GM21526 (cell line): Measurements from ENCODE around the gene GPR62.

ENCODE experiments used
- ATAC-seq: cut with Tn5 transposase; IDR thresholded peaks from one replicate; pipeline ENCODE4 v1.9.1; 2021; ENCODE audit warnings: moderate library complexity; ENCODE audit not compliant: unreplicated experiment, low FRiP score

The GPR62 gene

DNA sequence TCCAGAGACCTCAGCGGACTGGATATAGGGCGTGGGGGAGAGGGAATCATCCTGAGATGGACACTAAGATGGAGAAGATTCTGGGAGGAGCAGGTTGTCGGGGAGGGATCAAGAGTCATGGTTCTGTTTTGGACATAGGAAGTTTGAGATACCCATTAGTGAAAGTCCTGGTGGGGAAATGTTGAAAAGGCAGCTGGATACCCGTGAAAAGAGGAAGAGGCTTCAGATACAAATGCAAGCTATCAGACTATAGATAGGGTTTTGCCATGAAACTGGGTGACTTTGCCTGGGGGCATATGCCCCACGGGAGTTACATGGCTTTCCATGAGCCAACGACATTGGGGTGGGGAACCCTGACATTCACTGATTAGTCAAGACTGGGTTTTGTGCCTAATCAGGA is 1.1 kb upstream of the GPR62 start:
- no peak for ATAC-seq

DNA sequence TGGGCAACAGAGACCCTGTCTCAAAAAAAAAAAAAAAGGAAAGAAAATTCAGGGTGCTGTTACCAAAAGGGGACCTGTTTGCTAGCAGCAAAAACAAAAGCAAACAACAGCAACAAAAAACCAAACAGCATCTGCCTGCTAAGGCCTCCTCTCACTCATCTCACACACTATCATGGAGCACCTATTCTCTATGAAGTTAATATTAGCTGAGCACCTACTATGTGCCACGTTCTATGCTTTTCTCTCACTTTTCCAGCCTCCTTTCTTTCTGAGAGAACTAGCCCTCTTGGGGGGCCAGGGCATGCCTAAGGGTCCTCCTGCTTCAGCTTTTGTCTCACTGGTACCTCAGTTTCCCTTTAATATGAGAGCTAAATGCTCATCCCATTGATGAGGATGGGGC is 468 bp upstream of the GPR62 start:
- no peak for ATAC-seq

DNA sequence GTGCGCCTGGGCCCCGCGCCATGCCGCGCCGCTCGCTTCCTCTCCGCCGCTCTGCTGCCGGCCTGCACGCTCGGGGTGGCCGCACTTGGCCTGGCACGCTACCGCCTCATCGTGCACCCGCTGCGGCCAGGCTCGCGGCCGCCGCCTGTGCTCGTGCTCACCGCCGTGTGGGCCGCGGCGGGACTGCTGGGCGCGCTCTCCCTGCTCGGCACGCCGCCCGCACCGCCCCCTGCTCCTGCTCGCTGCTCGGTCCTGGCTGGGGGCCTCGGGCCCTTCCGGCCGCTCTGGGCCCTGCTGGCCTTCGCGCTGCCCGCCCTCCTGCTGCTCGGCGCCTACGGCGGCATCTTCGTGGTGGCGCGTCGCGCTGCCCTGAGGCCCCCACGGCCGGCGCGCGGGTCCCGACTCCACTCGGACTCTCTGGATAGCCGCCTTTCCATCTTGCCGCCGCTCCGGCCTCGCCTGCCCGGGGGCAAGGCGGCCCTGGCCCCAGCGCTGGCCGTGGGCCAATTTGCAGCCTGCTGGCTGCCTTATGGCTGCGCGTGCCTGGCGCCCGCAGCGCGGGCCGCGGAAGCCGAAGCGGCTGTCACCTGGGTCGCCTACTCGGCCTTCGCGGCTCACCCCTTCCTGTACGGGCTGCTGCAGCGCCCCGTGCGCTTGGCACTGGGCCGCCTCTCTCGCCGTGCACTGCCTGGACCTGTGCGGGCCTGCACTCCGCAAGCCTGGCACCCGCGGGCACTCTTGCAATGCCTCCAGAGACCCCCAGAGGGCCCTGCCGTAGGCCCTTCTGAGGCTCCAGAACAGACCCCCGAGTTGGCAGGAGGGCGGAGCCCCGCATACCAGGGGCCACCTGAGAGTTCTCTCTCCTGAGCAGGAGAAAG is 951 bp downstream of the GPR62 start:
- no peak for ATAC-seq

DNA sequence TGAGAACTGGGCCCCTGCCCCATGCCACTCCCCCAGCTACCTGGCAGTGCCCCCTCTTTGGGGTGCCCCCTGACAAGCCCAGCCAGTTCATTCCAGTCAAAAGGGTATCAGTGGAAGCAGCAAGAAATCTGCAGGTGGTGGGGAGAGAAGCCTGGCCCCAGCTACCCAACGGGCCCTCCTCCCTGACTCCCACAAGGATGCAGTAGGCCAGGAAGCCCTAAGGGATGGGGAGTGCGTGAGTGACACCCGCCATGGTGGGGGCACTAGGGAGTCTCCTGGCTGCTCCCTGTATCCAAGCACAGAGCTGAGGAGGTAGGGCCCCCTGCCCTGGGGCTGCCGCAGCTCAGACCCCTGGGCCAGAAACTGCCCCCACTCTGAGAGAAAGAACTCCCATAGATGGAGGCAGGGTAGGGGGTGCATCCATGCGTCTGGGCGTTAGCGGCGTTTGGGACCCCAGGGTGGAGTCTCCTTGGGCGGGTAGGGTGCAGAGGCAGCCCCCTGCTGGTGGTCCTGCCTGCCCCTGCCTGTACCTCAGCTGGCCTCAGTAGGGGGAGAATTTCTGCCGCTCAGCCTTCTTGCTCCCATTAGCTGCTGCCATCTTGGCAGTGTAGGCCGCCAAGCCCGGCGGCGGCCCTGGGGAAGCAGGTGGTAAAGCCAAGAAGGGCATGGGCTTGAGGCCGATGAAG is 2.5 kb downstream of the GPR62 start:
- no peak for ATAC-seq

DNA sequence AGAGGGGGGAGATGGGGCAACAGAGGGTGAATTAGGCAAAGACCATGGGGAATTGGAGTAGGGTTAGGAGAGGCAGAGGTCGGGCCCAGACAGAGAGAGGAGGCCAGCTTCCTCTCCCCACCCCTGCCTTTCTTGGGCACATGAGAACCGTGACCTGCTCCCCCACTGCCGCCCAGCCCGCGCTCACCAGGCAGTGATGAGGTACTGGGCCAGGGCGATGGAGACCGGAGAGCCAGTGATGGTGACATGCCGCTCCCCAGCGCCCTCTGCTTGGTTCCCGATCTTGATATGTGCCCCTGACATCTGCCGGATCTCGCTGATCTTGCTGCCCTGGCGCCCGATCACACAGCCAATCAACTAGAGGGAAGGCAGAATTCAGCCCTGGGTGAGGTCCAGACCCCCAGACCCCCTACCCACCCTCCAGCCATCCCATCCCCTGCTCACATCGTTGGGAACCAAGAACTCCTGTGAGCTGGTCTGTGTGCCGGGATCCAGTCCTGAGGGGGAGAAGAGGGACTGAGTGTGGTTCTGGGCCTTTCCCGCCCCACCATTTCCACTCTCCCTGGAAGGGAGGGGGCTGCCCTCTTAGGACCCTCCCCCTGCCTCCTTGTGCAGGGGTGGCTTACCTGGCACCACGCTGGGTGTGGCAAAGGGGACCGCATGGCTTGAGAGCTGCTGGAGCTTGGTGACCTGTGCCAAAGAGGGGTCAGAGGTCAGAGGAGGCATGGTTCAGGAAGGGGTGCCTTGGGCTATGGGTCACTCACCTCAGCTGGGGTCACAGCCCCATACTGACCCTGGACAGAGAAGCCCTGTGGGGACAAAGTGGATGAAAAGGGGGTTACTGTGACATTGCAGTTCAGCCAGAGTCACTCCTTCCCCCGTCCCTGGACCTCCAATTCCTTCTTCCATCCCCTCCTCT is 3.7 kb downstream of the GPR62 start:
- ATAC-seq = no peak

DNA sequence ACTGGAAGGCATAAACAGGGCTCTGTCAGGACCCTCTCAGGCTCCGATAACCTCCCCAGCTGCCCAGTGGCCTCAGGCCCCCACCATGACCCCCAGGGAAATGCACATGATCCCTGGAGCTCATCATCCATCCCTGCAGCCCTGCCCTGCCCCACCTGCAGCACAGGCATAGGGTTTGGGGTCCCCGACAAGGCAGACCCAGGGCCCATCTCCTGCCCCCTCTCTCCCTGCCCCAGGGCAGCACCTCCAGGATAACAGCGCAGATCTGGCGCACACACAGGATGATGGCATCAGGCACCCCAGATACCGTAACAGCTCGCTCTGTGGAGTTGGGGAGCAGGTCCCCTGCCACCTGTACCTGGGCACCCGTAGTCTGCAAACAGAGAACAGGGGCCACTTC is 4.5 kb downstream of the GPR62 start:
- ATAC-seq = no peak

DNA sequence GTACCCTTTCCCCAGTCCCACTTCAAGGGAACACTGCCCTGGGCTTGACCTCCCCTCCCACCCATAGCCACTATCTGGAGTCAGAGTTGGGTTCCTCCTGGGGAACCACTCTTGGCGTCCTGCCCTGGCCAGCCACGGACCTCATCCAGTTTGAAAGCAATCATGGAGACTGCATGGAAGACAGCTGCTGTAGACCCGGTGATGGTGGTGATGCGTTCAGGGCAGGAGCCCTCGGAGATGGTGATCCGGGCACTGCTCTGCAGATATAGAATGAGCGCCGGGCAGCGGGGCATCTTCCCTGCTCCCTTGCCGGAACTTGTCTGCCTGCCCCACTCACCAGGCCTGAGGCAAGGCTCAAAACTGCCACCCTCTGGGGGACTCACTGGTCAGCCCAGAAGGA is 5.2 kb downstream of the GPR62 start:
- ATAC-seq = no peak

DNA sequence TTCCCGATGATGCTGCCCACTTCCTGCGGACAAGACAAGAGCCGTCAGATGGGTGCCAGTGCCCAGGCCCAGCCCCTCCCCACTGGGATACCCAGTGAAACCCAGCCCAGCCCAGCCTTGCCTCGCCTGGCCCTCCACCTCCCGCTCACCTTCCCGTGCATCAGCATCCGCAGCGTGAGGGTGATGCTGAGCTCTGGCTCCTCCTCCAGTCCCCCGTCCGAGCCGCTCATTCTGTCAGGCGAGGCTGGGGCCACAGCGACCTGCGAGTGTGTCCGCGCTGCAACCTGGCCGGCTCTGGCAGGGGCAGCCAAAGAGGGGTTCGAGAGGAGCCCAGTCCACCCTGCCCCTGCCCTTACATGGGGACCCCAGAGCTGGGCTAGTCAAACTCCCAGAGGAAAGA is 5.8 kb downstream of the GPR62 start:
- ATAC-seq = no peak

DNA sequence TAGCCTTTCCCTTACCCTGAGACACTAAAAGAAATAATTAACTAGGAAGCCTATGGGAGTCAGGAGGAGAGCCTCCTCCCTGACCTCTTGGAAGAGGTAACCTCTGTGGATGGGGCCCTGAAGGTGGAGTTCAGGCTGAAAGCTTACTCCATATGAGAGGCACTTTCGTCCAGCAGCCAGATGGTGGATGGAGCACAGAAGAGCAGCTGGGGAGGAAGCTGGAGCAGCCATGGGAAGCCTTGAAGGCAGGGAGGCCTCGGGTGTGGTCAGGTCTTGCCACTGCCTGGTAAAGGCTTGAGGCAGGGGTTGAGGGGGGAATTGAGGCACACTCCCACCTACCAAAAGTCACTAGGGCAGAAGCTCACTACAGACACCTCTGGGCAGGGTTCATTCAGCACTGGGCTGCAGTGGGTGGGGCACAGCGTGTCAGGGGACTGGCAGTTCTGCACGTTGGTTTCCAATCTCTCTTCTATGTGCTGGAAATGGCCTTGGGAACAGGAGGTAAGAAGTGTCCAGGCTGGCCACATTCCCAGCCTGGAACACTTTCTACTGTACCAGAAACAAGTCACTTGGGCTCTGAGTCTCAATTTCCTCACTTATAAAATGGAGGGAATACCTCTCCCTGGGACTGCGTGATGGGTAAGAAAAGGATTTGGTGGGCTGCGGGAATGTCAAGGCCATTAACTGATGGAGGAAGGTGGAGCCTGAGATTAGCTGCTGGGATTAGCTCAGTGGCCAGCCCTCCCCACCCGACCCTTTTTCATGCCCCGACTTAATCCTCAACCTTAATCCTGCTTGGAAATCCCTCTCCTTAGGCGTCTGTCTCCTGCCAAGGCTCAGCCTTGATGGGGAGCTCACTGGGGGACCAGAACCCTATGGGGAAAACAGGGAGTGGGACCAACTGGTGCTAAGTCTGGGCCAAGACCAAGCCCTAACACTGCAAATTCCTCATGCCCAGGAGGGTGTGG is 6.7 kb downstream of the GPR62 start:
- no peak for ATAC-seq

DNA sequence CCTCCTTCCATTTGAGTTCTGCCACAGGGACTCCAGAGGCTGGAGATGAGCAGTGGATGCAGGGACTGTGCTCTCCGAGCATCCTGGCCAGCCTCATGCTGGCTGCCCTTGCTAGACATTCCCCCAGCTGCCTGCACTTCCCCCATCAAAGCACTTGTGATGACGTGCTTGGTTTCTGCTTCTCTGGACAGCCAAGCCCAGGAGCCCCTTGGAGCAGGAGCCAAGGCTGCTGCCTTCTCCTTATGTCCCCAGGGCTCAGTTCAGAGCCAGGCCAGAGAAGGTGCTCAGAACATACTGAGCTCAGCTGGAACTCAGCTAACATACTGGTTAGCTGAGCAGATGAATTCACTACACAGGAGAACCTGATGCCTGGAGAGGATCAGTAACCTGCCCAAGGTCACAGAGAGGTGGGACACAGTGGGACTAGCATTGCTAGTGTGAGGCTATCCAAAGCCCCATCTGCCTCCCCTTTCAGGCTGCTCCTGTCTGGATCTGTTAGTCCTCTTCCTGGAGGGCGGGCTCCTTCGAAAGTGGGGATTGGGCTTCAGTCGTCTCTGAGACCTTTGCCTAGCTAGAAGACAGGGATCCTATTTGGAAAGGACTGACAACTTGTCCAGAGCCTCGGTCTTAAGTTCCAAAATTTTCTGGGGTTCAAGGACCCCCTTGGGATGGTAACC is 7.8 kb downstream of the GPR62 start:
- no peak for ATAC-seq

DNA sequence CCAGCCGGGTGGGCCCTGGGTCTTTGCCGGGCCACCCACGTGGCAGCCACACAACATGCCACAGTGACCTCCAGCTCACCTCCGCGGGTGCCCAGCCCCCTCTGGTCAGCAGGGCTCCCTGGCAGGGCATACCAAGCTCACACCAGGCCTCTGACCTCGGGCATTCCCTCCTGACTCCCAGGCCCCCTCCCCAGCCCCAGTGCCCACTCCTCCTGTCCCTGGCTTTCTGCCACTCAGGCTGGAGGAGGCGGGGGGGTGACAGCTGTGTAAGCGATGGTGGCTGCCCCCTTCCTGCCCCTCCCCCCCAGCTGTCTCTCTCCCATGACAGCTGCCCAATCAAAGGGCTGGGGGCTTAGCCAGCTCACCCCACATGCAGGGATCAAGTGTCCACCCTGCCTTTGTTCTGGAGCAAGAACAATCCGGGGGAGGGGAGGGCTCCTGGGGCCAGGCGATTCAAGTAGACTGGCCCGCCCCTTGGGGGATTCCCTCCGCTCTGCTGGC is 8.8 kb downstream of the GPR62 start:
- ATAC-seq = no peak

DNA sequence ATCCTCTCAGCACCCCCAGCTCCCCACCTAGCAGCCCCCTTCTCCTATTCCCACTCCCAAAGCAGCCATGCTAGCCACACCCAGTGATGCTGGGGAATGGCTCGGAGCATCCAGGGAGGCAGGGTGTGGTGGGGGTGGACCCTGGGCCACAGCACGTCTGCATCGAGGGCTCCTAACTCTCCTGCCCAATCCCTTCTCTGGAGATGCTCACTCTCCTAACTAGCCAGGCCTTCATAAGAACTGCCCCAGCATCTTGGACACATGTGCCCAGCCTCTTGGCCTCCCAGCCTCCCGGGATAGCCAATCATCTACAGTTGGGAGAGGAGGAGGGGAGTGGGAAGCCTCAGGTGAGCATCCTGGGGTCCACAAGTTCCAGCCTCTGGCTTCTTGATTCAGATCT is 9.3 kb downstream of the GPR62 start:
- ATAC-seq = no peak

DNA sequence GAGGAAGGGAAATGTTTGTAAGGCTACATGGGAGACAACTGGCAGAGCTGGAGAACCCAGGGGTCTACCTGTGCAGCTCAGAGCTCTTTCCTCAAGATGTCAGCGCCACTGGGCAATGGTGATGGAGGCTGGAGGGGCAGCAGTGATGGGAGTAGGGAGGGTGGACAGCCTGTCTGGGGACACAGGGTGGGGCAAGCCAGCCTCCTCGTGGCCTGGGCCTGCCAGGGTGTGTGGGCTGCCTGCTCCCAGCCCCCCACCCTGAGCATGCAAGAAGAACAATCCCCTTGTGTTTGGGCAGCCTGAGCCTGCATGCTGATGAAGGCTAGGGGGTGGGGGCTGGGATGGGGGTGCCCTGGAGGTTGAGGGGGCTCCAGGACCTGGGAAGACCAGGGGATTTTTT is 10.8 kb downstream of the GPR62 start:
- no peak for ATAC-seq

DNA sequence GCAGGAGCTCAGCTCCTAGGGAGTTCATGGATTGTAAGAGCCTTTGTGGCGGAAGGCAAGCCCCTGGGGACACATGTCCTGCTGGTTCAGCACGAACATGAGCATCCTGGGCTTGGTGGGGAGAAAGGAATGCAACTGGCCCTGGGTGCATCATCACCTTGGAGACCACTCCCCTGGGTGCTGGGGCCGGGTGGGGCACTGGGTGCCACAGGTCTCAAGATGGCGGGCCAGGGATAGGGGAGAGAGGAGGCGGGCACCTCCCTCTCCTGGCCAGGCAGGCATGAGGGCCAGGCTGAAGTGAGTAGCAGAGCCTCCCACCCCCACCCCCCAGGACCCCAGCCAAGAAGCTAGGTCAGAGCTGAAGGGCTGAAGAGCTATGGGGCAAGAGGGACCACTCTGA is 11.3 kb downstream of the GPR62 start:
- no peak for ATAC-seq

DNA sequence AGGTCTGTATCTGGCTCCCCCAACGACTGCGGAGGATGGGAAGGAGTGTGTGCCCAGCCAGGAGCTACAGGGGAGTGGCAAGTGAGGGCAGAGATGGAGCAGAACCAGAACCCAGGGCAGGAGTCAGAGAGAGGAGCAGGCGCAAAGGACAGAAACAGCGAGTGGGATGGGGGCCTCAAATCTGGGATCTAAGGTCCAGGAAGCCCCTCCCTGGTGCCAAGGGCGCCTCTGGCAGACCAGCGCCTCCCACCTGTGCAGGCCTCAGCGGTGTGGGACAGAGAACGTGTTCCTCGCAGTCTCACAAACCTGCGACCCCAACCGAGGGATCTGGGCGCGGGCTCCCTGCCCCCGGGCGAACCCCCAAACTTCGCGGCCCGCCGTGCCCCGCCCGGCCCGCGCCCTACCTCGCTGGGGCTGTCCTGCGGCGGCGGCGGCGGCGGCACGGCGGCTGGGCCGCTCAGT is 11.8 kb downstream of the GPR62 start:
- no peak for ATAC-seq

DNA sequence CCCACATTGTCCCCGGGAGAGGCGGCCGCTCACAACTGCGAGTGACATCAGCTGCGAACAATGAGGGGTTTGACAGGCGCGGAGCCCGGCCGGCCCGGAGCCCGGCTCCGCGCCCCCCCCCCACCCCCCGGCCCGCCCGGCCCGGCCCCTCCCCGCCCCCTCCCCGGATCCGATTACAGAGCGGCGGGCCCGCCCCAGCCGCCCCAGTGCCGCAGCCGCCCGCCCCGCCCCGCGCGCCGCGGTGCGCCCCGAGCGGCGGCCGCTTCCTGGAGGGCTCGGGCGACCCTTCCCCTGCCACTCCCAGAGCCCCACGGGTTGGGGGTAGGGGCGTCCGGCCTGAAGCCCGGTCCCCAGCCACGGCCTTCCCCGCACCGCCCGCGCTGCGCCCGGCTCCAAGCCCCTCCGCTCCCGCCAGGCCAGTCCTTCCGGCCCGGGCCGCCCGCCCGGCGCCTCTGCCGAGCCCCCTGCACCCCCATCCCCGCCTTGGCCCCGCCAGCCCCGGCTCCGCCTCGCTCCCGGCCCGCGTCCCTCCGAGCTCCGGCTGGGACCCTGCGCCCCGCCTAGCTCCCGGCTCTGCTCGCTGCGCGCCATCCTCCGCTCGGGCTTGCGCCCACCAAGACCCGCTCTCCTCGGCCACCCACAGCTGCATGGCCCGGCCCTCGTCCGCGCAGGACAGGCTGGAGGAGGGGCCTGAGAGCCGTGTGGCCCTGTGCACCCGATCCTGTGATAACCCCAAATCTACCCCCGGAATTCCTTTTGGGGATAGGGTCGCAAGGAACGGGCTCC is 12.4 kb downstream of the GPR62 start, which contains the start of gene PCBP4:
TSS of gene PCBP4 (minus strand) at position 71 of the 786 bp plus-strand sequence. CDS start 6,214 bp downstream, outside the sequence.
- ATAC-seq = no peak

DNA sequence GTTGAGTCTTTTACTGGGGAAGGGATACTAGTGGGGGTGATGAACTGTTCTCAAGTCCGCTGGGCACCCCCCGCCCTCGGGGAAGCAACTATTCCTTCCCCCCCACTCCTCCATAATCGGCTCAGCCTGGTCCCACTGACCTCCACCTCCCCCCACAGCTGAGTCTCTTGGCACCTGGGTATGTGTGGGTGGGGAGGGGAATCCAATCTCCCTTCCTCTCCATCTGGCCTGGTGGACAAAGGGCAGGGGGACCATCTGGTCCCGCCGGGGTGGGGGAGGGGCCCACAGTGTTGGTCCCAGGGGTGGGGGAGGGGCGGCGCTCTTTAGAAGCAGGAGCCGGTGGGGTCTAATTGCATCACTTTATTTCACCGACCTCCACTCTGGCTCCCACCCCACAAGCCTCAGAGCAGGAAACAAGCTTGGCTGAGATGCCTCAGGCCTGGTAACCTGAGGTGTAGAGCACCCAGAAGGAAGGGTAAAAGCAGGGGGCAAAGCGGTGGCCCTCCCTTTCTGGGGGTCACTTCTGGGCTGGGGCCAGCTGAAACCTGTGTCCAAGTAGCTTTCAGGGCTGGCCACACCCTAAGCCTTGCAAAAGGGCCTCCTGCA is 13.1 kb downstream of the GPR62 start:
- ATAC-seq = no peak
